SU-DHL-6 (cell line): ENCODE measurements around the gene LAMA3.

Experiments used
- H2AFZ ChIP-seq: fragments of 200-600 bp; sonication (generic); 2 replicates; pipeline ENCODE4 v1.6.1; 2014; ENCODE audit warnings: low read depth, mild to moderate bottlenecking, moderate library complexity, mixed read lengths, antibody characterized with exemption, low read length; ENCODE audit not compliant: severe bottlenecking
- H3F3A ChIP-seq: fragments of 200-600 bp; shearing (Covaris generic); 2 replicates; pipeline ENCODE4 v1.6.0; 2016; ENCODE audit warnings: antibody characterized with exemption, mild to moderate bottlenecking; ENCODE audit not compliant: insufficient read depth
- H3K27ac ChIP-seq: fragments of 200-600 bp; sonication (generic); 2 replicates; pipeline ENCODE4 v1.5.1; 2016; ENCODE audit warnings: low read depth, mild to moderate bottlenecking, low read length, moderate library complexity, mixed read lengths
- H3K27me3 ChIP-seq: fragments of 200-600 bp; sonication (generic), shearing (Covaris generic); 2 replicates; pipeline ENCODE4 v1.6.0; 2014; ENCODE audit warnings: mild to moderate bottlenecking, low read length
- H3K36me3 ChIP-seq: fragments of 200-600 bp; sonication (generic); 2 replicates; pipeline ENCODE4 v1.6.1; 2014; ENCODE audit warnings: mild to moderate bottlenecking, low read length, mixed read lengths
- H3K4me2 ChIP-seq: fragments of 300-600, 200-600 bp; shearing (Covaris generic), sonication (generic); 2 replicates; pipeline ENCODE4 v1.6.0; 2014; ENCODE audit warnings: low read length, low read depth, mild to moderate bottlenecking; ENCODE audit not compliant: poor library complexity, severe bottlenecking
- H3K4me3 ChIP-seq: fragments of 200-600 bp; sonication (generic); 2 replicates; pipeline ENCODE4 v1.5.1; 2014; ENCODE audit warnings: antibody characterized with exemption, low read length, mild to moderate bottlenecking, mixed read lengths; ENCODE audit not compliant: insufficient read depth, poor library complexity, severe bottlenecking
- H3K79me2 ChIP-seq: fragments of 200-600 bp; sonication (generic); 2 replicates; pipeline ENCODE4 v1.6.1; 2014; ENCODE audit warnings: mild to moderate bottlenecking, low read length, moderate library complexity; ENCODE audit not compliant: insufficient read depth
- H3K9ac ChIP-seq: fragments of 200-600 bp; sonication (generic); 2 replicates; pipeline ENCODE4 v1.7.0; 2014; ENCODE audit warnings: mild to moderate bottlenecking, low read length
- H3K9me2 ChIP-seq: fragments of 200-600 bp; sonication (generic); replicated peaks from 2 replicates; pipeline ENCODE4 v1.6.1; 2014; ENCODE audit warnings: low read length; ENCODE audit not compliant: insufficient read depth
- H3K9me3 ChIP-seq: fragments of 200-600 bp; sonication (generic); 2 replicates; pipeline ENCODE4 v1.6.1; 2014; ENCODE audit warnings: low read length, mixed read lengths; ENCODE audit not compliant: insufficient read depth
- H4K20me1 ChIP-seq: fragments of 200-600 bp; sonication (generic); 2 replicates; pipeline ENCODE4 v1.6.1; 2014; ENCODE audit warnings: low read depth, mild to moderate bottlenecking, antibody characterized with exemption, low read length, moderate library complexity, mixed read lengths
- CTCF ChIP-seq: fragments of 200-600 bp; sonication (generic); IDR thresholded peaks from one replicate; pipeline ENCODE4 v1.5.1; 2017; ENCODE audit warnings: antibody characterized with exemption, mild to moderate bottlenecking, low read length, moderate library complexity; ENCODE audit not compliant: insufficient read depth, poor library complexity, severe bottlenecking
- EZH2phosphoT487 ChIP-seq: fragments of 200-600 bp; sonication (generic), shearing (Covaris generic); conservative IDR thresholded peaks from 2 replicates; pipeline ENCODE4 v1.6.1; 2018; ENCODE audit warnings: mild to moderate bottlenecking, antibody characterized with exemption, low read length, moderate library complexity, mixed read lengths

LAMA3 gene

GRCh38 chr18:23793985-23794867 is 105.0 kb downstream of the LAMA3 start:
- Histone ChIP-seq H3K9me3 (no peaks in the 10 kb centered on the region), H3K4me3 (no peak overlapping the region), H3K9ac (no peak overlapping the region), H3K27ac (no peak overlapping the region), H3K27me3 (no peaks in the 10 kb centered on the region), H3K36me3 (no peaks in the 10 kb centered on the region), H4K20me1 (no peaks in the 10 kb centered on the region), H3F3A (no peaks in the 10 kb centered on the region), H3K79me2 (no peaks in the 10 kb centered on the region), H3K9me2 (no peaks in the 10 kb centered on the region), H2AFZ (no peak overlapping the region), H3K4me2 (no peak overlapping the region)
- no peak for TF ChIP-seq EZH2phosphoT487
- TF ChIP-seq CTCF, result no peak

- no peaks in the 10 kb centered on the region for H3K27me3 ChIP-seq
- H2AFZ ChIP-seq, result no peak overlapping the region
- no peak overlapping the region for H3K9ac ChIP-seq
- H3F3A ChIP-seq, result no peaks in the 10 kb centered on the region
- no peaks in the 10 kb centered on the region for H3K9me2 ChIP-seq
- TF ChIP-seq EZH2phosphoT487 (no peak), CTCF (no peak)
- no peaks in the 10 kb centered on the region for H4K20me1 ChIP-seq
- H3K9me3 ChIP-seq, result no peaks in the 10 kb centered on the region
- no peaks in the 10 kb centered on the region for H3K79me2 ChIP-seq
- H3K36me3 ChIP-seq, result no peaks in the 10 kb centered on the region
- H3K27ac ChIP-seq, result no peak overlapping the region
- H3K4me2 ChIP-seq, result no peak overlapping the region
- no peak overlapping the region for H3K4me3 ChIP-seq
These were observed 109.0 kb downstream of the LAMA3 start for GRCh38 chr18:23798249-23798648.

GRCh38 chr18:23798824-23799223 is 109.6 kb downstream of the LAMA3 start:
- H3K9me2 ChIP-seq, result no peaks in the 10 kb centered on the region
- no peak overlapping the region for H3K27ac ChIP-seq
- no peaks in the 10 kb centered on the region for H3K27me3 ChIP-seq
- no peaks in the 10 kb centered on the region for H4K20me1 ChIP-seq
- no peaks in the 10 kb centered on the region for H3K36me3 ChIP-seq
- no peaks in the 10 kb centered on the region for H3K9me3 ChIP-seq
- H3F3A ChIP-seq, result no peaks in the 10 kb centered on the region
- no peak overlapping the region for H2AFZ ChIP-seq
- H3K9ac ChIP-seq, result no peak overlapping the region
- no peak overlapping the region for H3K4me2 ChIP-seq
- no peaks in the 10 kb centered on the region for H3K79me2 ChIP-seq
- TF ChIP-seq CTCF, result no peak
- TF ChIP-seq EZH2phosphoT487, result no peak
- no peak overlapping the region for H3K4me3 ChIP-seq
